SK-N-SH (cell line): ENCODE measurements around the gene LDLRAP1. TPM values are rescaled to one million over a fixed set of nuclear protein-coding genes. Genes with fewer than 3 reads are reported as not detected.

Source experiments
- CTCF ChIA-PET: fragments of 300-600, 350-600 bp; formaldehyde crosslinking; extraction: SDS; loops from one replicate; lab custom pipeline; 2021; lab: Yijun Ruan, JAX
- POLR2A ChIA-PET: fragments of 350-600 bp; sonication (Branson Sonifier 250); formaldehyde crosslinking; extraction: SDS; loops from one replicate; lab custom pipeline; 2020; ENCODE audit warnings: antibody characterized with exemption, inconsistent platforms; lab: Yijun Ruan, JAX
- DNase-seq: peaks from one replicate; pipeline ENCODE4 v3.0.0; 2012
- H2AFZ ChIP-seq: fragments of 200-600 bp; sonication (generic); 2 replicates; pipeline ENCODE4 v1.8.1; 2016; ENCODE audit warnings: antibody characterized with exemption, mild to moderate bottlenecking, low read depth
- H3F3A ChIP-seq: fragments of 200-600 bp; sonication (generic); replicated peaks from 2 replicates; pipeline ENCODE3; 2016; ENCODE audit warnings: antibody characterized with exemption, mild to moderate bottlenecking; ENCODE audit not compliant: insufficient read depth
- H3K27ac ChIP-seq, 2 experiments: fragments of 200-500 bp in 1 of 2; fragments of 200-600 bp in 1 of 2; sonication (Bioruptor generic) in 1 of 2; sonication (generic), shearing (Covaris generic) in 1 of 2; 2 replicates each; pipeline versions ENCODE4 v1.5.1 to v1.6.1; 2014 to 2016; ENCODE audit warnings: low read depth in 2 of 2, inconsistent platforms in 1 of 2, low read length in 1 of 2, mild to moderate bottlenecking in 1 of 2, mixed read lengths in 1 of 2
- H3K27me3 ChIP-seq: fragments of 200-600 bp; sonication (generic), shearing (Covaris generic); 2 replicates; pipeline ENCODE4 v1.6.1; 2016; ENCODE audit warnings: mixed run types; ENCODE audit not compliant: insufficient read depth
- H3K36me3 ChIP-seq, 2 experiments: fragments of 200-500 bp in 1 of 2; fragments of 200-600 bp in 1 of 2; sonication (Bioruptor generic) in 1 of 2; sonication (generic) in 1 of 2; replicated peaks in 1 of 2; 2 replicates each; pipeline versions ENCODE3 to v1.5.1; 2014 to 2016; ENCODE audit warnings: low read length in 1 of 2, mild to moderate bottlenecking in 1 of 2; ENCODE audit not compliant: insufficient read depth in 2 of 2, control insufficient read depth in 1 of 2
- H3K4me1 ChIP-seq, 2 experiments: fragments of 200-500 bp in 1 of 2; fragments of 200-600 bp in 1 of 2; sonication (Bioruptor generic) in 1 of 2; sonication (generic), shearing (Covaris generic) in 1 of 2; 2 replicates each; pipeline versions ENCODE4 v1.5.1 to v1.6.1; 2014 to 2016; ENCODE audit warnings: low read depth in 1 of 2, low read length in 1 of 2, mixed run types in 1 of 2; ENCODE audit not compliant: insufficient read depth in 2 of 2, control insufficient read depth in 1 of 2
- H3K4me2 ChIP-seq: fragments of 200-600 bp; sonication (generic), shearing (Covaris generic); 2 replicates; pipeline ENCODE4 v1.6.1; 2017; ENCODE audit warnings: mixed run types
- H3K4me3 ChIP-seq, 2 experiments: fragments of 200-500 bp in 1 of 2; fragments of 200-600 bp in 1 of 2; sonication (Bioruptor generic) in 1 of 2; sonication (generic), shearing (Covaris generic) in 1 of 2; 2 replicates each; pipeline versions ENCODE4 v1.5.1 to v1.8.1; 2014 to 2016; ENCODE audit warnings: low read depth in 2 of 2, inconsistent platforms in 1 of 2, low read length in 1 of 2, mild to moderate bottlenecking in 1 of 2, mixed read lengths in 1 of 2, moderate library complexity in 1 of 2
- H3K79me2 ChIP-seq: fragments of 200-600 bp; sonication (generic); 2 replicates; pipeline ENCODE4 v1.8.1; 2017; ENCODE audit warnings: mild to moderate bottlenecking; ENCODE audit not compliant: insufficient read depth
- H3K9ac ChIP-seq: fragments of 200-600 bp; sonication (generic); 2 replicates; pipeline ENCODE4 v1.6.1; 2017; ENCODE audit warnings: mixed run types
- H3K9me2 ChIP-seq: fragments of 200-600 bp; sonication (generic); 2 replicates; pipeline ENCODE4 v1.6.1; 2017; ENCODE audit warnings: mixed run types
- H3K9me3 ChIP-seq: fragments of 200-600 bp; sonication (generic); 2 replicates; pipeline ENCODE4 v1.6.1; 2017; ENCODE audit warnings: mixed run types, mild to moderate bottlenecking, moderate library complexity
- H4K20me1 ChIP-seq: fragments of 200-600 bp; sonication (generic); 2 replicates; pipeline ENCODE4 v1.6.1; 2017; ENCODE audit warnings: mild to moderate bottlenecking, mixed run types; ENCODE audit not compliant: insufficient read depth
- CHD2 ChIP-seq: fragments of 150-350 bp; IDR thresholded peaks from 2 replicates; pipeline ENCODE4 v1.6.1; 2018; ENCODE audit warnings: low read length; ENCODE audit not compliant: partially characterized antibody
- FOXJ3 ChIP-seq: sonication (generic); formaldehyde crosslinking; IDR thresholded peaks from 2 replicates; pipeline ENCODE4 v1.5.1; 2020; ENCODE audit warnings: mild to moderate bottlenecking, missing genetic modification reagents
- GABPA ChIP-seq: IDR thresholded peaks from 2 replicates; pipeline ENCODE4 v1.4.0; 2012; ENCODE audit warnings: low read depth, mild to moderate bottlenecking
- JUND ChIP-seq: IDR thresholded peaks from 2 replicates; pipeline ENCODE4 v1.4.0; 2012
- NFIC ChIP-seq: IDR thresholded peaks from 2 replicates; pipeline ENCODE4 v1.4.0; 2012; ENCODE audit warnings: borderline replicate concordance
- NRF1 ChIP-seq: IDR thresholded peaks from 2 replicates; pipeline ENCODE4 v1.6.1; 2012; ENCODE audit warnings: low read depth, mild to moderate bottlenecking, low read length
- POLR2AphosphoS5 ChIP-seq: IDR thresholded peaks from 2 replicates; pipeline ENCODE4 v1.6.1; 2012; ENCODE audit warnings: low read depth, low read length
- RAD21 ChIP-seq: IDR thresholded peaks from 2 replicates; pipeline ENCODE4 v1.6.1; 2012; ENCODE audit warnings: mild to moderate bottlenecking, low read length
- TAF1 ChIP-seq: IDR thresholded peaks from 2 replicates; pipeline ENCODE4 v1.6.1; 2012; ENCODE audit warnings: low read depth, mild to moderate bottlenecking, low read length, moderate library complexity, borderline replicate concordance
- WGBS: methylation state at CpG from one replicate; pipeline ENCODE4 v1.1.6; 2017; ENCODE audit warnings: low lambda C conversion rate; 5-methylcytosine and 5-hydroxymethylcytosine counted together
- polyA plus RNA-seq, 3 experiments: library from polyadenylated mRNA; depleted of rRNA; stranded (reverse); fragments of >200 nt; gene quantifications; 2 replicates each; pipeline ENCODE4 v1.2.3, GENCODE V29; 2012
- TF ChIP-seq, protein P1 (sequence below): fragments of 200-600 bp; sonication (generic); IDR thresholded peaks from 2 replicates; pipeline ENCODE4 v1.6.1; 2017; ENCODE audit warnings: antibody characterized with exemption, mild to moderate bottlenecking, moderate library complexity
- TF ChIP-seq, protein P2 (sequence below): IDR thresholded peaks from 2 replicates; pipeline ENCODE4 v1.4.0; 2012; ENCODE audit warnings: low read depth, borderline replicate concordance
- TF ChIP-seq, protein P3 (sequence below): IDR thresholded peaks from 2 replicates; pipeline ENCODE4; 2012
- TF ChIP-seq, protein P4 (sequence below): IDR thresholded peaks from 2 replicates; pipeline ENCODE4 v1.4.0; 2012; ENCODE audit warnings: low read depth
- TF ChIP-seq, protein P5 (sequence below): fragments of 150-350 bp; IDR thresholded peaks from 2 replicates; pipeline ENCODE4 v1.6.1; 2016; ENCODE audit warnings: mild to moderate bottlenecking, low read depth, low read length

LDLRAP1 gene
- polyA plus RNA-seq, 1 of the 3 experiments (the other 2 are of a cell fraction) = 19.1 TPM

DNA sequence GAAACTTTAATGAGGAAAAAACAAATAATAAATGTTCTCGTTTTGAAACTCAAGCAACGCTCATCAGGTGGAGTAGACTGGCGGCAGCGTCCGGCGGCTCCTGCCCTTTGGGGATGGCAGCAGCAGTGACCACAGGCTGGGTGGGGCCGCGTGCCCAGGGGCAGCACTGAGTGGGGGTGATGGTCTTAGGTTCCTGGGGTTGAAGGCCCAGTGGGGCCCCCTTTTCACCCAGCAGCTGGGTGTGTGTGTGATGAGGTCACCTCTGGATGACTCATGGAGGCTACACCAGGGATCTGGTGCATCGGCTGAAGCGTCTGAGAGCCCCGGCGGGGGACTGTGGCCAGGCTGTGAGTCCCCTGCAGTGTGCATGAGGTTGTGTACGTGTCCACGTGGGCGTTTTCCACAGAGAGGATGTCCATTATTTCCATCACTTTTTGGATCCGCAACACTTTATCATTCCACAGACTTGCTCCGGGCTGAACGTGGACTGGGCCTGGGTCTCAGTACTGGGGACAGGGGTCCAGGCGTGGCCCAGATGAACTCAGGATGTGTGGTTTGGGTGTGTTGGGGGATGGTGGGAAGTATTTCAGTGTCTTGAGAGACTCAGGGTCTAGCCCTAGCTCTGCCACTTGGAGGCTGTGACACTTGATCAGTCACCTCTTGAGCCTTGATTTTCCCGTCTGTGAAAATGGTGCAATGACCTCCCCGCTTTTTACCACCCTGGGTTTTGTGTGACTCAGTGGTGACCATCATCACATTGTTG, 25.6 kb downstream of the LDLRAP1 start (continued):
- TF ChIP-seq, protein P1, sequence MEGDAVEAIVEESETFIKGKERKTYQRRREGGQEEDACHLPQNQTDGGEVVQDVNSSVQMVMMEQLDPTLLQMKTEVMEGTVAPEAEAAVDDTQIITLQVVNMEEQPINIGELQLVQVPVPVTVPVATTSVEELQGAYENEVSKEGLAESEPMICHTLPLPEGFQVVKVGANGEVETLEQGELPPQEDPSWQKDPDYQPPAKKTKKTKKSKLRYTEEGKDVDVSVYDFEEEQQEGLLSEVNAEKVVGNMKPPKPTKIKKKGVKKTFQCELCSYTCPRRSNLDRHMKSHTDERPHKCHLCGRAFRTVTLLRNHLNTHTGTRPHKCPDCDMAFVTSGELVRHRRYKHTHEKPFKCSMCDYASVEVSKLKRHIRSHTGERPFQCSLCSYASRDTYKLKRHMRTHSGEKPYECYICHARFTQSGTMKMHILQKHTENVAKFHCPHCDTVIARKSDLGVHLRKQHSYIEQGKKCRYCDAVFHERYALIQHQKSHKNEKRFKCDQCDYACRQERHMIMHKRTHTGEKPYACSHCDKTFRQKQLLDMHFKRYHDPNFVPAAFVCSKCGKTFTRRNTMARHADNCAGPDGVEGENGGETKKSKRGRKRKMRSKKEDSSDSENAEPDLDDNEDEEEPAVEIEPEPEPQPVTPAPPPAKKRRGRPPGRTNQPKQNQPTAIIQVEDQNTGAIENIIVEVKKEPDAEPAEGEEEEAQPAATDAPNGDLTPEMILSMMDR = no peak
- TF ChIP-seq GABPA (no peak), TAF1 (no peak), NFIC (no peak), JUND (peak; percentile 67), FOXJ3 (CRISPR knock-in tag) (no peak)
- TF ChIP-seq, protein P2, sequence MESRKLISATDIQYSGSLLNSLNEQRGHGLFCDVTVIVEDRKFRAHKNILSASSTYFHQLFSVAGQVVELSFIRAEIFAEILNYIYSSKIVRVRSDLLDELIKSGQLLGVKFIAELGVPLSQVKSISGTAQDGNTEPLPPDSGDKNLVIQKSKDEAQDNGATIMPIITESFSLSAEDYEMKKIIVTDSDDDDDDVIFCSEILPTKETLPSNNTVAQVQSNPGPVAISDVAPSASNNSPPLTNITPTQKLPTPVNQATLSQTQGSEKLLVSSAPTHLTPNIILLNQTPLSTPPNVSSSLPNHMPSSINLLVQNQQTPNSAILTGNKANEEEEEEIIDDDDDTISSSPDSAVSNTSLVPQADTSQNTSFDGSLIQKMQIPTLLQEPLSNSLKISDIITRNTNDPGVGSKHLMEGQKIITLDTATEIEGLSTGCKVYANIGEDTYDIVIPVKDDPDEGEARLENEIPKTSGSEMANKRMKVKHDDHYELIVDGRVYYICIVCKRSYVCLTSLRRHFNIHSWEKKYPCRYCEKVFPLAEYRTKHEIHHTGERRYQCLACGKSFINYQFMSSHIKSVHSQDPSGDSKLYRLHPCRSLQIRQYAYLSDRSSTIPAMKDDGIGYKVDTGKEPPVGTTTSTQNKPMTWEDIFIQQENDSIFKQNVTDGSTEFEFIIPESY = no peak

DNA sequence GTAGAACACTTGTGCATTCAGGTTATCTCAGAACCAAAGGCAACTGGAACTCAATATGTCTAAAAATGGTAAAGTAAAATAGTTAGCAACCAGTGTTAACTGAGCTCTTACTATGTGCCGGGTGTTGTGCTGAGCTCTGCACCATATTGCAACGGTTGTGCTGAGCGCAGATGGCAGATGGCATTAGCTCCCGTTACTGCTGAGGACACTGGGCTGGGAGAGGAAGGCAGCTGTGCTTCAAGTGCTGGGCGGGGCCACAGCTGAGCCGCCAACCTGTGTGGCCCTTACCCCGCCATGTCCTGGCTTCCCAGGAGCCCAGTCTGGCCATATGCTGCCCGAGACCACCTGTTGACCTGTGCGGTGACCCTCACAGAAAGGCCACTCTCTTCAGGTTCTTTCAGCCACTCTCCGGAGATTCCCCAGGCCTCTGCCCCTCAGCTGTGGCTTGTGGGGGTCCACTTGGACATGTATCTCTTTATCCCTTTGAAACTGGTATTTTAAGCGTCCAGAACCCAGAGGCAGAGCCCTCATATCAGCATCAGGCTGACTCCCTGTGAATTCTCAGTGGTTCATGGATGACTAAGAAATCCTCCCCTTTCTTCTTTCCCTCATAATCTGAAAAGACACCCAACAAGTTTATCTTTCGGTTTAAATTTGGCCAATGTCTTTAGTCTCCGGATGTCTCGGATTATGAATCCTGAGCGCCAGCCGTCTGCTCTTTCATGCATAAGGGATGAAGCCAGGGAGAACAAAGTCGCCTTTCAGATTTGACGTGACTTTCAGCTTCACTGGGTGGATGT, 26.4 kb downstream of the LDLRAP1 start:
- no peak overlapping the region for H3K27ac ChIP-seq
- H3K9me3 ChIP-seq = no peaks in the 10 kb centered on the region
- H3K36me3 ChIP-seq = peaks cover 0 to 2% of the 10 kb centered on the region in 2 experiments
- no peaks in the 10 kb centered on the region for H3K27me3 ChIP-seq
- CTCF ChIA-PET = interaction anchor here (1.0 to 1.3 kb wide), 2 partner anchors 10 to 20 kb away, joined by 3 to 4 read pairs; no protein-coding TSS in a partner anchor
- H3K79me2 ChIP-seq = no peaks in the 10 kb centered on the region
- H2AFZ ChIP-seq = no peak overlapping the region
- peaks cover 7% of the 10 kb centered on the region for H3F3A ChIP-seq
- DNase-seq = no peak
- no peak overlapping the region for H3K9ac ChIP-seq
- no peaks in the 10 kb centered on the region for H4K20me1 ChIP-seq
- POLR2A ChIA-PET = no interaction called here
- WGBS = 96% methylated on average over 12 of the region's 18 CpGs
- H3K4me3 ChIP-seq = no peak overlapping the region
- peaks cover 5 to 11% of the 10 kb centered on the region in 2 experiments; a peak in 3 of 4 replicates for H3K4me1 ChIP-seq
- TF ChIP-seq, protein P2 = no peak
- TF ChIP-seq, protein P3, sequence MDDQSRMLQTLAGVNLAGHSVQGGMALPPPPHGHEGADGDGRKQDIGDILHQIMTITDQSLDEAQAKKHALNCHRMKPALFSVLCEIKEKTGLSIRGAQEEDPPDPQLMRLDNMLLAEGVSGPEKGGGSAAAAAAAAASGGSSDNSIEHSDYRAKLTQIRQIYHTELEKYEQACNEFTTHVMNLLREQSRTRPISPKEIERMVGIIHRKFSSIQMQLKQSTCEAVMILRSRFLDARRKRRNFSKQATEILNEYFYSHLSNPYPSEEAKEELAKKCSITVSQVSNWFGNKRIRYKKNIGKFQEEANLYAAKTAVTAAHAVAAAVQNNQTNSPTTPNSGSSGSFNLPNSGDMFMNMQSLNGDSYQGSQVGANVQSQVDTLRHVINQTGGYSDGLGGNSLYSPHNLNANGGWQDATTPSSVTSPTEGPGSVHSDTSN = no peak
- TF ChIP-seq NRF1 (no peak), RAD21 (no peak), FOXJ3 (CRISPR knock-in tag) (no peak), POLR2AphosphoS5 (no peak), CHD2 (no peak)
- TF ChIP-seq, protein P4, sequence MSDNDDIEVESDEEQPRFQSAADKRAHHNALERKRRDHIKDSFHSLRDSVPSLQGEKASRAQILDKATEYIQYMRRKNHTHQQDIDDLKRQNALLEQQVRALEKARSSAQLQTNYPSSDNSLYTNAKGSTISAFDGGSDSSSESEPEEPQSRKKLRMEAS = no peak
- TF ChIP-seq, protein P5, sequence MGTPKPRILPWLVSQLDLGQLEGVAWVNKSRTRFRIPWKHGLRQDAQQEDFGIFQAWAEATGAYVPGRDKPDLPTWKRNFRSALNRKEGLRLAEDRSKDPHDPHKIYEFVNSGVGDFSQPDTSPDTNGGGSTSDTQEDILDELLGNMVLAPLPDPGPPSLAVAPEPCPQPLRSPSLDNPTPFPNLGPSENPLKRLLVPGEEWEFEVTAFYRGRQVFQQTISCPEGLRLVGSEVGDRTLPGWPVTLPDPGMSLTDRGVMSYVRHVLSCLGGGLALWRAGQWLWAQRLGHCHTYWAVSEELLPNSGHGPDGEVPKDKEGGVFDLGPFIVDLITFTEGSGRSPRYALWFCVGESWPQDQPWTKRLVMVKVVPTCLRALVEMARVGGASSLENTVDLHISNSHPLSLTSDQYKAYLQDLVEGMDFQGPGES = no peak
- H3K4me2 ChIP-seq = peak overlapping the region; percentile 26; the same call in 1 of the 2 replicates
- H3K9me2 ChIP-seq = no peaks in the 10 kb centered on the region
